Right renal cortex interstitium (tissue), 3 donors: ENCODE data around the gene PHACTR3. TPM values are rescaled to one million over a fixed set of nuclear protein-coding genes. Genes with fewer than 3 reads are reported as not detected.

Source experiments
- DNase-seq, 3 donors: peaks; one replicate each; pipeline ENCODE4 v3.0.0-alpha.2; 2013; ENCODE audit warnings: low read depth in 3 of 3, low spot score in 2 of 3
- polyA plus RNA-seq, 3 donors: library from polyadenylated mRNA; unstranded; fragments of 120-200 nt; gene quantifications; one replicate each; pipeline ENCODE4 v1.2.1, GENCODE V29; 2013; ENCODE audit not compliant: insufficient read length in 3 of 3

The PHACTR3 gene
- polyA plus RNA-seq, 3 donors: 12.8 to 13.2 (median 12.9) TPM

- DNase-seq: no peak
These were observed 84.0 kb downstream of the PHACTR3 start for GRCh38 chr20:59688356-59688755.

- no peak for DNase-seq
These were observed 84.7 kb downstream of the PHACTR3 start for GRCh38 chr20:59688999-59689398.

- no peak for DNase-seq
These were observed 85.8 kb downstream of the PHACTR3 start for GRCh38 chr20:59690101-59690500.

- no peak for DNase-seq
These were observed 86.6 kb downstream of the PHACTR3 start for GRCh38 chr20:59690976-59691375.

- no peak for DNase-seq
These were observed 87.8 kb downstream of the PHACTR3 start for GRCh38 chr20:59692139-59692538.

- DNase-seq: no peak
These were observed 89.2 kb downstream of the PHACTR3 start for GRCh38 chr20:59693587-59693986.

- no peak for DNase-seq
These were observed 92.1 kb downstream of the PHACTR3 start for GRCh38 chr20:59696476-59696875.

GRCh38 chr20:59697068-59697467 is 92.7 kb downstream of the PHACTR3 start:
- no peak for DNase-seq

GRCh38 chr20:59698598-59698997 is 94.3 kb downstream of the PHACTR3 start:
- DNase-seq: no peak

GRCh38 chr20:59701236-59701635 is 96.9 kb downstream of the PHACTR3 start:
- no peak for DNase-seq

- no peak for DNase-seq
These were observed 98.7 kb downstream of the PHACTR3 start for GRCh38 chr20:59703046-59703445.

- DNase-seq: no peak
These were observed 101.5 kb downstream of the PHACTR3 start for GRCh38 chr20:59705651-59706399.

GRCh38 chr20:59706400-59706693 is 102.0 kb downstream of the PHACTR3 start:
- DNase-seq: no peak

- no peak for DNase-seq
These were observed 104.0 kb downstream of the PHACTR3 start for GRCh38 chr20:59708326-59708725.

- DNase-seq: no peak
These were observed 105.3 kb downstream of the PHACTR3 start for GRCh38 chr20:59709636-59710035.

GRCh38 chr20:59718071-59718470 is 113.7 kb downstream of the PHACTR3 start:
- DNase-seq: no peak

GRCh38 chr20:59718751-59719150 is 114.4 kb downstream of the PHACTR3 start:
- DNase-seq: no peak

- DNase-seq: no peak
These were observed 115.7 kb downstream of the PHACTR3 start for GRCh38 chr20:59720013-59720412.

GRCh38 chr20:59721386-59721785 is 117.0 kb downstream of the PHACTR3 start:
- DNase-seq: no peak

- DNase-seq: no peak
These were observed 118.8 kb downstream of the PHACTR3 start for GRCh38 chr20:59723108-59723500.

GRCh38 chr20:59723607-59724456 is 119.5 kb downstream of the PHACTR3 start:
- DNase-seq: no peak
